Measurements from ENCODE around the gene ASTN2.
A peak's percentile ranks its signal among the peaks of the same experiment; 100 is the strongest.

The ASTN2 gene

DNA sequence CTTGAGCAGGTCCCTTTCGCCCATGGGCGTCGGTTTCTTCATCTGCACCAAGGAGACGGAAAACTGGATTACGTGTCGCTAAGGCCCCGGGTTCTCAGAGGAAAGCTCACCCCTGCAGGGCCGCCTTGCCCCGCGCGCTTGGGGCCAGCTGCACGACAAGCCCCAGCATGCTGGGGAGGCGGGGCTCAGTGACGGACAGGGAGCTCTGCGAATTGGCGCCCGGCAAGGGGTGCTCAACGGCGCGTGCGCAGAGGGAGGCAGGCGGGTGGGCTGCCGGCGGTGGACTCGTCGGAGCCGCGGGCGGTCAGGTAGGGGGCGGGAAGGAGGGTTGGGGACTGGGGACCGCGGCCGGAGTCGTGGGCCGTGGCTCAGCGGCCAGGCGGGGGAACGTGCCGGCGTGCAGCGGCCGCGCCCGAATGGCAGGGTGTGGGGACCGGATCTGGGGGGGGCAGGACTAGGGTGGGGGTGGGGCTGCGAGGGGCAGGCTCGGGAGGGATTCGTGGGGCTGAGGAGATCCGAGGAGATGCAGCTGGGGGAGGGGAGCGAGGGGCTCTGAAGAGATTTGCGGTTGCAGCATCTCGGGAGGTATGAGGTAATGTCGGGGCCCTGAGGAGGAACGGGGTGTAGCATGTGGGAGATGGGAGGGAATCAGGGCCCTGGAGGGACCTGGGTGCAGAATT, 727.6 kb downstream of the ASTN2 start, which contains the start of gene TRIM32:
TRIM32 (plus strand) TSS at position 232 of the 680 bp plus-strand sequence. CDS start 10,438 bp downstream, outside the sequence.
- peak; percentile 92 for DNase-seq (ENCODE audit: extremely low read depth, insufficient read length)
- no peaks in the 10 kb centered on the region for H3K36me3 ChIP-seq (ENCODE audit: control insufficient read depth, insufficient read depth, low read length)
- H3K27me3 ChIP-seq (replicated peaks; ENCODE audit: control insufficient read depth, insufficient read depth, low read length), result no peaks in the 10 kb centered on the region
- TF ChIP-seq, protein P1, sequence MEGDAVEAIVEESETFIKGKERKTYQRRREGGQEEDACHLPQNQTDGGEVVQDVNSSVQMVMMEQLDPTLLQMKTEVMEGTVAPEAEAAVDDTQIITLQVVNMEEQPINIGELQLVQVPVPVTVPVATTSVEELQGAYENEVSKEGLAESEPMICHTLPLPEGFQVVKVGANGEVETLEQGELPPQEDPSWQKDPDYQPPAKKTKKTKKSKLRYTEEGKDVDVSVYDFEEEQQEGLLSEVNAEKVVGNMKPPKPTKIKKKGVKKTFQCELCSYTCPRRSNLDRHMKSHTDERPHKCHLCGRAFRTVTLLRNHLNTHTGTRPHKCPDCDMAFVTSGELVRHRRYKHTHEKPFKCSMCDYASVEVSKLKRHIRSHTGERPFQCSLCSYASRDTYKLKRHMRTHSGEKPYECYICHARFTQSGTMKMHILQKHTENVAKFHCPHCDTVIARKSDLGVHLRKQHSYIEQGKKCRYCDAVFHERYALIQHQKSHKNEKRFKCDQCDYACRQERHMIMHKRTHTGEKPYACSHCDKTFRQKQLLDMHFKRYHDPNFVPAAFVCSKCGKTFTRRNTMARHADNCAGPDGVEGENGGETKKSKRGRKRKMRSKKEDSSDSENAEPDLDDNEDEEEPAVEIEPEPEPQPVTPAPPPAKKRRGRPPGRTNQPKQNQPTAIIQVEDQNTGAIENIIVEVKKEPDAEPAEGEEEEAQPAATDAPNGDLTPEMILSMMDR (IDR thresholded peaks at IDR 0.05; ENCODE audit: insufficient read depth, low read length, poor library complexity, severe bottlenecking), result no peak
- peak within 1 kb of the TSS; percentile 89 for H3K4me3 ChIP-seq (replicated peaks; ENCODE audit: low read depth, low read length)

DNA sequence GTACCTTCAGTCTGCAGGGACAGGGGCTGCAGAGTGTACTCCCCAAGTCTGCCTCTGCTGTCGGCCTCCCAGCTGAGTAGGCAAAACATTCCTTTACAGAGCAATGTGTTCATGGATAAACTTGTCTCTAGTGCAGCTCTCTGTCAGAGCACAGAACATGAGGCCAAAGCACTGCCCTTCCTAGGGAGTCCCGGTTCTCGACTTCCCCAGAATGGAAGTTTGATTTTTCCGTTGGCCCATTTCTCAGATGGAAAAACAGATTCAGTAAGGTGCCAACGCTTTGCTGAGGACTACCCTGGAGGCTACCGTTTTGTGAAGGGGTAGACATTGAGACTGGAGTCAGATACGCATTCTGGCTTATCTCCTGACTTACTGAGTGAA, 728.2 kb downstream of the ASTN2 start:
- DNase-seq (ENCODE audit: extremely low read depth, insufficient read length), result no peak
- peak overlapping the region; percentile 89 for H3K4me3 ChIP-seq (replicated peaks; ENCODE audit: low read depth, low read length)
- TF ChIP-seq, protein P1 (IDR thresholded peaks at IDR 0.05; ENCODE audit: insufficient read depth, low read length, poor library complexity, severe bottlenecking), result no peak
- H3K27me3 ChIP-seq (replicated peaks; ENCODE audit: control insufficient read depth, insufficient read depth, low read length), result no peaks in the 10 kb centered on the region
- H3K36me3 ChIP-seq (ENCODE audit: control insufficient read depth, insufficient read depth, low read length), result no peaks in the 10 kb centered on the region

DNA sequence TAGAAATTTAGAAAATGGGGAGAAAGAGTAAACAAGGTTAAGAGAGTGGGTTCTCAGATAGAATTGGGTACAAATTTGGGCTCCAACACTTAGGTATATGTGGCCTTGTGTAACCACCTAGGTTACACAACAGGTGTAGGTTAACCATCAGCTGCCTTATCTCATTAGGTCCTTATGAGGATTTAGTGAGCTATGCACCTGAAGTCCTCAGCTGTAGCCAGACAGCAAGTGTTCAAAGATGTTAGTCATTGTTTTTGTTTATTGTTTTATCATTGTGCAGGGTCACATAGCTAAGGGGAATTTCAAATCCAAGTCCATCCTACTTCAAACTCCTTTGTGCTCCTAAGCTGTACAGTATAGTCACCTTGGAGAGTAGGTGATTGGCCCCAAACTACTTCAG, 728.7 kb downstream of the ASTN2 start:
- Histone ChIP-seq H3K36me3 (ENCODE audit: control insufficient read depth, insufficient read depth, low read length) (no peaks in the 10 kb centered on the region), H3K27me3 (replicated peaks; ENCODE audit: control insufficient read depth, insufficient read depth, low read length) (no peaks in the 10 kb centered on the region), H3K4me3 (replicated peaks; ENCODE audit: low read depth, low read length) (peak overlapping the region; percentile 89)
- TF ChIP-seq, protein P1 (IDR thresholded peaks at IDR 0.05; ENCODE audit: insufficient read depth, low read length, poor library complexity, severe bottlenecking), result no peak
- DNase-seq (ENCODE audit: extremely low read depth, insufficient read length), result no peak

GRCh38 chr9:116685166-116685565, 729.7 kb downstream of the ASTN2 start:
- Histone ChIP-seq H3K36me3 (ENCODE audit: control insufficient read depth, insufficient read depth, low read length) (no peaks in the 10 kb centered on the region), H3K4me3 (replicated peaks; ENCODE audit: low read depth, low read length) (no peak overlapping the region), H3K27me3 (replicated peaks; ENCODE audit: control insufficient read depth, insufficient read depth, low read length) (no peaks in the 10 kb centered on the region)
- DNase-seq (ENCODE audit: extremely low read depth, insufficient read length), result no peak
- TF ChIP-seq, protein P1 (IDR thresholded peaks at IDR 0.05; ENCODE audit: insufficient read depth, low read length, poor library complexity, severe bottlenecking), result no peak

DNA sequence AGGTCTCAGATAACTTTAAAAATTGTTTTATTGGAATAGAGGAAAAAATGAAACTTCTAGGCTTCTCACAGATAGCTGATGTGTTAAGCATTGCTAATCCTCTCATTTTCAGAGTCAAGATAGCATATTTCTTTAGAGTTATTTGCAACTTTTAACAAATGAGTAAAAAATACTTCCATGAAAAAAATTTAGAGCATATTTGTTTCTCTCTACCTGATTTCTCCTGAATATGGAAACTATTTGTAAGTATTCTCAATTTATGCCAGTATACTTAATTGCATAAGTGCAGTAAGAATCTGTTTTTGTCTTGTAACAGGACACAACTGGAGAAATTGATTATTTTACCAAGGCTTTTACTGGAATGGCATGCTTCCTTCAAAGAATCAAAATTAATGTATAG, 731.3 kb downstream of the ASTN2 start:
- no peak for DNase-seq (ENCODE audit: extremely low read depth, insufficient read length)
- H3K4me3 ChIP-seq (replicated peaks; ENCODE audit: low read depth, low read length), result no peak overlapping the region
- TF ChIP-seq, protein P1 (IDR thresholded peaks at IDR 0.05; ENCODE audit: insufficient read depth, low read length, poor library complexity, severe bottlenecking), result no peak
- H3K27me3 ChIP-seq (replicated peaks; ENCODE audit: control insufficient read depth, insufficient read depth, low read length), result no peaks in the 10 kb centered on the region
- no peaks in the 10 kb centered on the region for H3K36me3 ChIP-seq (ENCODE audit: control insufficient read depth, insufficient read depth, low read length)

Data from GM06990 (cell line).